GM12878 (cell line): ENCODE results near the gene PLD5. TPM values are rescaled to one million over a fixed set of nuclear protein-coding genes. Genes with fewer than 3 reads are reported as not detected.

Experiments used
- ATAC-seq: fragments of 200-7000 bp; cut with Tn5 transposase; 3 replicates; pipeline ENCODE4 v1.9.1; 2020; ENCODE audit warnings: mild to moderate bottlenecking, moderate library complexity
- BruUV-seq: library from RNA; stranded (reverse); fragments of 400-500 nt; replicated peaks from 2 replicates; lab custom pipeline; 2021; lab: Mats Ljungman, UMichigan
- CTCF ChIA-PET: fragments of 300-600 bp; sonication (Branson Sonifier 250); formaldehyde crosslinking; extraction: SDS; loops from one replicate; lab custom pipeline; 2021; ENCODE audit warnings: inconsistent platforms; lab: Yijun Ruan, JAX
- POLR2A ChIA-PET: fragments of 350-600 bp; formaldehyde crosslinking; extraction: SDS; loops from one replicate; lab custom pipeline; 2021; ENCODE audit warnings: inconsistent platforms; lab: Charles Lee
- RAD21 ChIA-PET: fragments of 300-600 bp; sonication (Branson Sonifier 250); formaldehyde crosslinking; loops from one replicate; lab custom pipeline; 2023; ENCODE audit warnings: antibody characterized with exemption; ENCODE audit not compliant: unreplicated experiment; lab: Charles Lee
- SMC1A ChIA-PET: fragments of 300-600 bp; sonication (Branson Sonifier 250); formaldehyde crosslinking; loops from one replicate; lab custom pipeline; 2023; ENCODE audit not compliant: unreplicated experiment, uncharacterized antibody; lab: Charles Lee
- DNase-seq: peaks from one replicate; pipeline ENCODE4 v3.0.0-alpha.2; 2011; ENCODE audit warnings: low read depth, low spot score
- FAIRE-seq: peaks from 3 replicates; lab custom pipeline; 2011; peaks lifted over from hg19 to GRCh38; lab: Jason Lieb, UNC
- H2AFZ ChIP-seq: 2 replicates; pipeline ENCODE4 v1.6.0; 2011; ENCODE audit warnings: low read depth, low read length, control low read depth; ENCODE audit not compliant: control insufficient read depth
- H3K27ac ChIP-seq: 2 replicates; pipeline ENCODE4 v1.5.1; 2011; ENCODE audit warnings: control low read depth; ENCODE audit not compliant: control insufficient read depth, insufficient read depth
- H3K27me3 ChIP-seq, 2 experiments: replicated peaks in 1 of 2; 2 replicates each; pipeline versions ENCODE4 v1.6.0 to v1.6.1; 2011; ENCODE audit warnings: low read length in 1 of 2; ENCODE audit not compliant: control insufficient read depth in 2 of 2, insufficient read depth in 2 of 2
- H3K36me3 ChIP-seq, 2 experiments: 2 replicates each; pipeline ENCODE4 v1.5.1; 2011; ENCODE audit warnings: low read length in 1 of 2; ENCODE audit not compliant: control insufficient read depth in 2 of 2, insufficient read depth in 2 of 2
- H3K4me1 ChIP-seq: 2 replicates; pipeline ENCODE4 v1.6.1; 2011; ENCODE audit warnings: mild to moderate bottlenecking, low read length, moderate library complexity, mixed read lengths; ENCODE audit not compliant: control insufficient read depth, insufficient read depth
- H3K4me2 ChIP-seq: 2 replicates; pipeline ENCODE4 v1.6.0; 2011; ENCODE audit warnings: control low read depth; ENCODE audit not compliant: control insufficient read depth, insufficient read depth
- H3K4me3 ChIP-seq: fragments of 200-600 bp; sonication (generic); 2 replicates; pipeline ENCODE4 v1.5.1; 2016
- H3K79me2 ChIP-seq: 2 replicates; pipeline ENCODE4 v1.6.0; 2011; ENCODE audit warnings: low read length; ENCODE audit not compliant: control insufficient read depth, insufficient read depth
- H3K9ac ChIP-seq: 2 replicates; pipeline ENCODE4 v1.8.0; 2011; ENCODE audit warnings: low read length, control low read depth, mixed read lengths; ENCODE audit not compliant: control insufficient read depth, insufficient read depth
- H3K9me3 ChIP-seq: replicated peaks from 3 replicates; pipeline ENCODE4 v1.5.1; 2011; ENCODE audit warnings: mild to moderate bottlenecking, low read length; ENCODE audit not compliant: control insufficient read depth, insufficient read depth
- H4K20me1 ChIP-seq: 2 replicates; pipeline ENCODE4 v1.6.0; 2011; ENCODE audit not compliant: control insufficient read depth, insufficient read depth
- BRCA1 ChIP-seq: IDR thresholded peaks from 2 replicates; pipeline ENCODE4 v1.6.1; 2011; ENCODE audit warnings: low read depth, low read length, improper control_type of control experiment
- EGR1 ChIP-seq, 2 experiments: IDR thresholded peaks; 1 replicate in 1 of 2; 2 replicates in 1 of 2; pipeline ENCODE4 v1.6.1; 2011 to 2012; ENCODE audit warnings: low read depth in 2 of 2, low read length in 2 of 2, borderline replicate concordance in 1 of 2, mild to moderate bottlenecking in 1 of 2, moderate library complexity in 1 of 2
- HDAC6 ChIP-seq: fragments of 200-600 bp; sonication (generic); IDR thresholded peaks from one replicate; pipeline ENCODE4 v1.8.0; 2017; ENCODE audit warnings: antibody characterized with exemption; ENCODE audit not compliant: unreplicated experiment
- MEF2A ChIP-seq: IDR thresholded peaks from 2 replicates; pipeline ENCODE4 v1.6.1; 2011; ENCODE audit warnings: low read depth, mild to moderate bottlenecking, low read length, moderate library complexity; ENCODE audit not compliant: insufficient read depth
- NFYA ChIP-seq: IDR thresholded peaks from 2 replicates; pipeline ENCODE4 v1.6.1; 2011; ENCODE audit warnings: low read depth, mild to moderate bottlenecking, low read length, improper control_type of control experiment, borderline replicate concordance
- RAD21 ChIP-seq: IDR thresholded peaks from 2 replicates; pipeline ENCODE4 v1.6.1; 2011; ENCODE audit warnings: mild to moderate bottlenecking, low read depth, low read length, moderate library complexity; ENCODE audit not compliant: insufficient read depth
- YY1 ChIP-seq: IDR thresholded peaks from 2 replicates; pipeline ENCODE4 v1.6.1; 2011; ENCODE audit warnings: low read depth, mild to moderate bottlenecking, low read length
- WGBS: methylation state at CpG from one replicate; pipeline ENCODE4 v1.1.6; 2016; ENCODE audit warnings: low lambda C conversion rate; ENCODE audit not compliant: insufficient replicate concordance, insufficient coverage; ENCODE audit errors: missing lambda C conversion rate; 5-methylcytosine and 5-hydroxymethylcytosine counted together
- in situ Hi-C: fragments of 300-500 bp; cut with MboI; formaldehyde crosslinking; loops from 9 replicates; pipeline ENCODE4 v1.14.3; 2018; ENCODE audit warnings: mixed read lengths
- intact Hi-C: fragments of 100-400 bp; cut with micrococcal nuclease; formaldehyde crosslinking; loops from one replicate; pipeline ENCODE4 v1.14.2; 2022; ENCODE audit not compliant: unreplicated experiment
- polyA plus RNA-seq, 11 experiments: library from polyadenylated mRNA; depleted of rRNA in 4 of 11; unstranded in 6 of 11; stranded (reverse) in 5 of 11; fragments of >200 nt; fragmentation: Nextera tagmentation in 4 of 11; fragmentation: Illumina TruSeq in 1 of 11; extraction: Ambion mirVana in 4 of 11; extraction: Trizol in 1 of 11; gene quantifications; 1 replicate in 1 of 11; 2 replicates in 10 of 11; pipeline versions ENCODE4 v1.2.1 to v1.2.3, GENCODE V29; 2011 to 2016; ENCODE audit warnings: inconsistent platforms in 2 of 11, missing spikeins in 2 of 11, low read depth in 1 of 11
- total RNA-seq, 4 experiments: library from RNA; depleted of rRNA in 3 of 4; stranded (reverse); fragments of >200 nt in 3 of 4; fragmentation: Illumina TruSeq in 1 of 4; extraction: Trizol in 1 of 4; gene quantifications; 2 replicates each; pipeline versions ENCODE4 v1.2.1 to v1.2.3, GENCODE V29; 2013 to 2021
- TF ChIP-seq, protein P1 (sequence below), 3 experiments: IDR thresholded peaks in 2 of 3; conservative IDR thresholded peaks in 1 of 3; 2 replicates each; pipeline ENCODE4 v1.5.1; 2011; ENCODE audit warnings: low read depth in 3 of 3, low read length in 3 of 3, mild to moderate bottlenecking in 3 of 3, control low read depth in 2 of 3, moderate library complexity in 2 of 3, inconsistent platforms in 1 of 3, mixed read lengths in 1 of 3; ENCODE audit not compliant: control insufficient read depth in 2 of 3, insufficient read depth in 1 of 3; ENCODE audit errors: extremely low read depth in 1 of 3
- TF ChIP-seq, protein P2 (sequence below): IDR thresholded peaks from 2 replicates; pipeline ENCODE4 v1.6.1; 2011; ENCODE audit warnings: low read depth, low read length, improper control_type of control experiment, borderline replicate concordance

PLD5 gene
- total and polyA plus RNA-seq, 10 of the 15 experiments (the other 5 are each of a cell fraction or from before 2014, with no cell fraction given): not detected

DNA sequence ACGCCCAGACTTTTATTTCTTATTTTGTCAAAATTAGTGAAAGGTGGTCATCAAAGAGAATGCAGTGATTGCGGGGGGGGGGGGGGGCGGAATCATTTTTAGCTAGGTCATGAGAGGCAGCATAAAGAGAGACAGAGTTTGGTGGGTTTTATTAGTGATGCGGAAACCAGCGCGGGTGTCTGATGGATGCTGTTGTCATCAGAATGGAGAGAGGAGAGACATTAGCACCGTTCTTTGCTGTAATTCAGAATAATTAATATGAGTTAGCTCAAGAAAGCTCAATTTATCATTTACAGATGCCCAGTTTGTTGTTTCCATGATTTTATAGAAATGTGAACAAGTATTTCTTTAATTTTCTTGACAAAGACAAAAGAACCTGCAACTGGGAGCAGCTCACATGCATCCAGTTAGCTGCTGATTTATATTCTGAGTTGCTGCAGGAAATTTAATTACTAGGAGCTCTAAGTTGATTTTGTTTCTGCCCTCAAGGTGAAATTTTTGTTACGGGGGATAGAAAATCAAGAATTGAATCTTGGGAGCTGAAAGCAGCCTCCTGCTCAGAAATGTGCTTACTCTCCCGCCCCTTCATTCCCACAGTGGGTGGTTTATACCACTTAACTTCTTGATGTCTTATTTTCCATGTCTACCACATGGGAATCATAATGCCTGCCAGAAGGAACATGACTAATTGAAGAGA, 392.2 kb downstream of the PLD5 start:
- in situ Hi-C loops: no loop called here
- BruUV-seq: no TSS peak
- CTCF ChIA-PET: no interaction called here

DNA sequence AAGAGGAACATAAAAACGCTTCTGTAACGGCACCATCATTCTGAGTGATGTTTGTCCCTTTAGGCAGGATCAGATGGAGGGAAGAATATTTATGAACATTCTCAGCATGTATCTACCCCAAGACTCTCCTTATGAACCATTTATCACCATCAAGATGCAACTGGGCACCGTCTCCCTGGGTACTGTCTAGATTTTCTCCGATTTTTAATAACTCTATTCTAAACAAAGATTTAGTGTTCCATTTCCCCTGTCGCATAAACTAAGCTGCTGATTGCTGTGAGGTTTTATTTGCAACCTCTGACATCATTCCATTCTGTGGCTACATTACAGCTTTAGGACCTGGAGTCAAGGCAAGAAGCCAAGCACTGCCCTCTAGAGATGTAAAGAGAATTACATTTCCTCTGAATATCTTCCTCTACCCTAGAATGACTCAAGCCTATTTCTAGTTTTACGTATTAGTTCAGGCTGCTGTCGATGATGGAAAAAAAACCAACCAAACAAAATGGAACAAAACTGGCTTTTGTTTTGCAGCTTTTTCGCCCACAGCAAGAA, 395.5 kb downstream of the PLD5 start:
- H3K79me2 ChIP-seq: no peaks in the 10 kb centered on the region
- ChIA-PET POLR2A (no interaction called here), CTCF (interaction anchor here (2.0 kb wide), 1 partner anchor 518 kb away, joined by 4 read pairs; no protein-coding TSS in a partner anchor), SMC1A (interaction anchor here (0.5 kb wide), 1 partner anchor 571 kb away, joined by 3 read pairs; no protein-coding TSS in a partner anchor), RAD21 (interaction anchor here (0.7 kb wide), 1 partner anchor 111 kb away, joined by 3 read pairs; no protein-coding TSS in a partner anchor)
- no peaks in the 10 kb centered on the region for H4K20me1 ChIP-seq
- H2AFZ ChIP-seq: no peak overlapping the region
- FAIRE-seq (no peak), ATAC-seq (peak; percentile 78), DNase-seq (no peak)
- no peak overlapping the region for H3K4me2 ChIP-seq
- no peaks in the 10 kb centered on the region for H3K27me3 ChIP-seq
- in situ Hi-C loops: no loop called here
- H3K4me1 ChIP-seq: no peaks in the 10 kb centered on the region
- H3K36me3 ChIP-seq: no peaks in the 10 kb centered on the region
- H3K9ac ChIP-seq: no peak overlapping the region
- no peak overlapping the region for H3K27ac ChIP-seq
- H3K9me3 ChIP-seq: no peaks in the 10 kb centered on the region
- no peak overlapping the region for H3K4me3 ChIP-seq
- intact Hi-C loops: loop anchor here (5.0 kb wide), 1 partner anchor 107 kb away; no protein-coding TSS in a partner anchor
- TF ChIP-seq RAD21 (peak; percentile 21; the same call in 1 of the 2 replicates), YY1 (no peak)
- TF ChIP-seq, protein P1, sequence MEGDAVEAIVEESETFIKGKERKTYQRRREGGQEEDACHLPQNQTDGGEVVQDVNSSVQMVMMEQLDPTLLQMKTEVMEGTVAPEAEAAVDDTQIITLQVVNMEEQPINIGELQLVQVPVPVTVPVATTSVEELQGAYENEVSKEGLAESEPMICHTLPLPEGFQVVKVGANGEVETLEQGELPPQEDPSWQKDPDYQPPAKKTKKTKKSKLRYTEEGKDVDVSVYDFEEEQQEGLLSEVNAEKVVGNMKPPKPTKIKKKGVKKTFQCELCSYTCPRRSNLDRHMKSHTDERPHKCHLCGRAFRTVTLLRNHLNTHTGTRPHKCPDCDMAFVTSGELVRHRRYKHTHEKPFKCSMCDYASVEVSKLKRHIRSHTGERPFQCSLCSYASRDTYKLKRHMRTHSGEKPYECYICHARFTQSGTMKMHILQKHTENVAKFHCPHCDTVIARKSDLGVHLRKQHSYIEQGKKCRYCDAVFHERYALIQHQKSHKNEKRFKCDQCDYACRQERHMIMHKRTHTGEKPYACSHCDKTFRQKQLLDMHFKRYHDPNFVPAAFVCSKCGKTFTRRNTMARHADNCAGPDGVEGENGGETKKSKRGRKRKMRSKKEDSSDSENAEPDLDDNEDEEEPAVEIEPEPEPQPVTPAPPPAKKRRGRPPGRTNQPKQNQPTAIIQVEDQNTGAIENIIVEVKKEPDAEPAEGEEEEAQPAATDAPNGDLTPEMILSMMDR (IDR thresholded peaks at IDR 0.05 in 2 of 3, conservative IDR thresholded peaks at IDR 0.05 in 1 of 3; ENCODE audit: control insufficient read depth in 2 of 3, extremely low read depth in 1 of 3, insufficient read depth in 1 of 3, low read depth in 3 of 3, low read length in 3 of 3): peak; percentile 14 to 27 (median 17); a peak in 3 of 6 replicates
- WGBS: 47% methylated on average over 8 of the region's 8 CpGs
- BruUV-seq: no TSS peak

More for the DNA sequence above, 392.2 kb downstream of the PLD5 start:
- RAD21 ChIA-PET: no interaction called here
- SMC1A ChIA-PET: no interaction called here
- H3K4me2 ChIP-seq: no peak overlapping the region
- POLR2A ChIA-PET: no interaction called here
- H4K20me1 ChIP-seq: no peaks in the 10 kb centered on the region
- no peak overlapping the region for H2AFZ ChIP-seq
- H3K27ac ChIP-seq: no peak overlapping the region
- whole genome bisulfite sequencing: 66% methylated on average over 9 of the region's 9 CpGs
- no peaks in the 10 kb centered on the region for H3K9me3 ChIP-seq
- intact Hi-C loops: no loop called here
- no peaks in the 10 kb centered on the region for H3K27me3 ChIP-seq
- H3K79me2 ChIP-seq: no peaks in the 10 kb centered on the region
- no peaks in the 10 kb centered on the region for H3K36me3 ChIP-seq
- H3K4me1 ChIP-seq: no peaks in the 10 kb centered on the region
- ATAC-seq (no peak), DNase-seq (no peak), FAIRE-seq (no peak)
- H3K9ac ChIP-seq: no peak overlapping the region
- no peak overlapping the region for H3K4me3 ChIP-seq
- TF ChIP-seq, protein P2, sequence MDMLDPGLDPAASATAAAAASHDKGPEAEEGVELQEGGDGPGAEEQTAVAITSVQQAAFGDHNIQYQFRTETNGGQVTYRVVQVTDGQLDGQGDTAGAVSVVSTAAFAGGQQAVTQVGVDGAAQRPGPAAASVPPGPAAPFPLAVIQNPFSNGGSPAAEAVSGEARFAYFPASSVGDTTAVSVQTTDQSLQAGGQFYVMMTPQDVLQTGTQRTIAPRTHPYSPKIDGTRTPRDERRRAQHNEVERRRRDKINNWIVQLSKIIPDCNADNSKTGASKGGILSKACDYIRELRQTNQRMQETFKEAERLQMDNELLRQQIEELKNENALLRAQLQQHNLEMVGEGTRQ: no peak
- no peak for TF ChIP-seq BRCA1
- TF ChIP-seq MEF2A: no peak
- no peak for TF ChIP-seq HDAC6
- no peak for TF ChIP-seq NFYA
- TF ChIP-seq EGR1 (IDR thresholded peaks at IDR 0.05; ENCODE audit: borderline replicate concordance in 1 of 2, low read depth in 2 of 2, low read length in 2 of 2): no peak
